Endothelial cell (in vitro differentiated cells): ENCODE data around the gene NKX6-2. TPM values are rescaled to one million over a fixed set of nuclear protein-coding genes. Genes with fewer than 3 reads are reported as not detected.

ENCODE experiments used
- DNase-seq: peaks from one replicate; pipeline ENCODE4 v3.0.0; 2021; ENCODE audit warnings: low spot score
- H3K27ac Mint-ChIP-seq: one replicate; pipeline ENCODE4 v1.8.0; 2021; ENCODE audit warnings: mixed read lengths, inconsistent platforms; ENCODE audit not compliant: unreplicated experiment
- H3K27me3 Mint-ChIP-seq: one replicate; pipeline ENCODE4 v1.8.0; 2021; ENCODE audit warnings: mild to moderate bottlenecking, moderate library complexity, mixed read lengths, inconsistent platforms; ENCODE audit not compliant: unreplicated experiment
- H3K36me3 Mint-ChIP-seq: one replicate; pipeline ENCODE4 v1.8.0; 2021; ENCODE audit warnings: mild to moderate bottlenecking, low read depth, mixed read lengths, inconsistent platforms; ENCODE audit not compliant: unreplicated experiment
- H3K4me1 Mint-ChIP-seq: one replicate; pipeline ENCODE4 v1.8.0; 2021; ENCODE audit warnings: mild to moderate bottlenecking, mixed read lengths, inconsistent platforms; ENCODE audit not compliant: unreplicated experiment
- H3K4me3 Mint-ChIP-seq: one replicate; pipeline ENCODE4 v1.8.0; 2021; ENCODE audit warnings: mild to moderate bottlenecking, mixed read lengths, inconsistent platforms; ENCODE audit not compliant: unreplicated experiment
- H3K9me3 Mint-ChIP-seq: one replicate; pipeline ENCODE4 v1.8.0; 2021; ENCODE audit warnings: mixed read lengths, inconsistent platforms; ENCODE audit not compliant: unreplicated experiment
- total RNA-seq: library from RNA; stranded (reverse); fragmentation: NEBNext Ultra II Directional; extraction: Animal tissue kit (Norgen Biotek cat#: 25700); gene quantifications from one replicate; pipeline ENCODE4 v1.2.1, GENCODE V29; 2021; ENCODE audit not compliant: unreplicated experiment
- TF ChIP-seq, protein P1 (sequence below): fragments of 200-600 bp; sonication (generic); IDR thresholded peaks from one replicate; pipeline ENCODE4 v1.5.0; 2021; ENCODE audit warnings: antibody characterized with exemption; ENCODE audit not compliant: unreplicated experiment

Gene NKX6-2
- total RNA-seq, 1 donor from 2014 or later, result not detected

DNA sequence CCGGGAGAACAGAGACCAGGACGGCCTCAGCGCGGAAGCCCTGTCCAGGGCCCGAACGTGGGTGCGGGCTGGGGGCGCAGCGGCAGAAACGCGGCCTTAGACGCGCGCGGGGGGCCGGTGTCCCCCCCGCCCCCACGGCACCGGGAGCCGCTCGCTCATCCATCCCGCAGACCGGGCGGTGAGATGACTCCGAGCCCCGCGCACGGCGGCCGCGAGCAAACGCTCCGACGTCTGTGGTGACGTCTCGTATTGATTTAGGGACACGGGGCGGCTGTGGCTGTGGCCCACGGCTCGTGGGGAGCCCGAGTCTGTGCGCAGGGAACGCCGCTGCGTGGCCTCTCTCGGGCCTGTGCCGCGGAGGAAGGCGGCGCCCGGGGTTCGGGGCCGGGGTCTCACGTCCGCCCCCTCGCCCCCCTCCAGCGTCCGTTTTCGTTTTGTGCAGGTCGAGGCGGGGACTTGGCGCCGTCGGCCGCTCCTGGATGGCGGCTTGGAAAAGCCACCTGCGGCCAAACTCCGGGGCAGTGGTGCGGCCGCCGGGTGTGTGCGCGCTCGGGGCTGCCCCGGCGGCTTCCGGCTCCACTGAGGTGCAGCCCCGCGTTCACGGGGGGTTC, 1.0 kb upstream of the NKX6-2 start:
- H3K27me3 Mint-ChIP-seq, result peaks cover 12% of the 10 kb centered on the region
- no peak for DNase-seq
- H3K9me3 Mint-ChIP-seq, result no peaks in the 10 kb centered on the region
- H3K4me1 Mint-ChIP-seq, result peaks cover 2% of the 10 kb centered on the region
- no peak overlapping the region for H3K27ac Mint-ChIP-seq
- TF ChIP-seq, protein P1, sequence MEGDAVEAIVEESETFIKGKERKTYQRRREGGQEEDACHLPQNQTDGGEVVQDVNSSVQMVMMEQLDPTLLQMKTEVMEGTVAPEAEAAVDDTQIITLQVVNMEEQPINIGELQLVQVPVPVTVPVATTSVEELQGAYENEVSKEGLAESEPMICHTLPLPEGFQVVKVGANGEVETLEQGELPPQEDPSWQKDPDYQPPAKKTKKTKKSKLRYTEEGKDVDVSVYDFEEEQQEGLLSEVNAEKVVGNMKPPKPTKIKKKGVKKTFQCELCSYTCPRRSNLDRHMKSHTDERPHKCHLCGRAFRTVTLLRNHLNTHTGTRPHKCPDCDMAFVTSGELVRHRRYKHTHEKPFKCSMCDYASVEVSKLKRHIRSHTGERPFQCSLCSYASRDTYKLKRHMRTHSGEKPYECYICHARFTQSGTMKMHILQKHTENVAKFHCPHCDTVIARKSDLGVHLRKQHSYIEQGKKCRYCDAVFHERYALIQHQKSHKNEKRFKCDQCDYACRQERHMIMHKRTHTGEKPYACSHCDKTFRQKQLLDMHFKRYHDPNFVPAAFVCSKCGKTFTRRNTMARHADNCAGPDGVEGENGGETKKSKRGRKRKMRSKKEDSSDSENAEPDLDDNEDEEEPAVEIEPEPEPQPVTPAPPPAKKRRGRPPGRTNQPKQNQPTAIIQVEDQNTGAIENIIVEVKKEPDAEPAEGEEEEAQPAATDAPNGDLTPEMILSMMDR, result no peak
- no peak overlapping the region for H3K4me3 Mint-ChIP-seq
- peaks cover 16% of the 10 kb centered on the region for H3K36me3 Mint-ChIP-seq

DNA sequence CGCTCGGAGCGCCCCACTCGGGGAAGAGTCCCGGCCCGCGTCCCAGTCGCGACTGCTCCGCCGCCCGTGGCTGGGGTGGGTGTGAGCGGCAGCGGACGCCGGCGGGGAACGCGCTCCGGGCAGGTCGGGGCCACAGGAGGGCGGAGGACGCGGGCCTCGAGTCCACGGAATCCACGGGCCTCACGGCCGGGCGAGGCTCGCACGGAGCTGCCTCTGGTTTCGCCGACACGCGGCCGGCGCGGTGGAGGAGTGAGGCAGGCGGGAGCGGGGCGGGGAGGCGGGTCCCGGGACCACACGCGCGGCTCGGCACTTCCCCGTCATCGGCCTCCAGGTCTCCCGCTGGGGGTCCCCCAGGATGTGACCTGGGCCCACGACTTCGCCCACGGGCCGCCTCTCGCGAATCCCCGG, 533 bp upstream of the NKX6-2 start:
- TF ChIP-seq, protein P1, result no peak
- H3K4me3 Mint-ChIP-seq, result no peak overlapping the region
- H3K27me3 Mint-ChIP-seq, result peaks cover 15% of the 10 kb centered on the region
- no peak overlapping the region for H3K27ac Mint-ChIP-seq
- peaks cover 20% of the 10 kb centered on the region for H3K36me3 Mint-ChIP-seq
- peaks cover 2% of the 10 kb centered on the region for H3K4me1 Mint-ChIP-seq
- no peaks in the 10 kb centered on the region for H3K9me3 Mint-ChIP-seq
- no peak for DNase-seq

DNA sequence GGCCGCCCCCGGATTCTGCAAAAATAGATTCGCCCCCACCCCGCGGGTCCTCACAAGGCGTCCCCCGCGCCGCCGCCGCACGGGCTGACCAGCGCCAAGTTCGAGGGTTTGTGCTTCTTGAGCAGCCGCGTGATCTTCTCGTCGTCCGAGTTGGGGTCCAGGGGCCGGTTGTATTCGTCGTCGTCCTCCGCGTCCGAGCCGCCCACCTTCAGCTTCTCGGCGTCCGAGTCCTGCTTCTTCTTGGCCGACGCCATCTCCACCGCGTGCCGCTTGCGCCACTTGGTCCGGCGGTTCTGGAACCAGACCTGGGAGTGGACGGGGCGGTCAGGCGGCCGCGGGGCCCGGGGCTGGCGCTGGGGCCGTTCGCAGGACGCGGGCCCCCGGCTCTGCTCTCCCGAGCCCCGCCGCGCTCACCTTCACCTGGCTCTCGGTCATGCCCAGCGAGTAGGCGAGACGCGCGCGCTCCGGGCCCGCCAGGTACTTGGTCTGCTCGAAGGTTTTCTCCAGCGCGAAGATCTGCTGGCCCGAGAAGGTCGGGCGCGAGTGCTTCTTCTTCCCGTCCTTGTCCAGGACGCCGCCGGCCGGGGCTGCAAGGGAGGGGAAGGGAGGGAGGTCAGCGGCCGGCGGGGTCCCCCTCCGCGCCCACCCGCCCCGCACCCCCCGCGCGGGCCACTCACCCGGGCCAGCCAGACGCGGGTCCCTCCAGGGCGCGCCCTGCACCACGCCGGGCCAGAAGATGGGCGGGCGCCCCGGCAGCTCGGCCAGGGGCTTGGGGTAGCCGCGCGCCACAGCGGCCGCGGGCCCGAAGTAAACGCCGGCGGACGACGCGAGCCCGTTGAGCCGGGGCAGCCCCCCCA, 853 bp downstream of the NKX6-2 start:
- peak; percentile 29 for DNase-seq
- TF ChIP-seq, protein P1, result no peak
- Mint-ChIP-seq H3K27ac (no peak overlapping the region), H3K27me3 (peaks cover 12% of the 10 kb centered on the region), H3K4me1 (peaks cover 2% of the 10 kb centered on the region), H3K4me3 (no peak overlapping the region), H3K9me3 (no peaks in the 10 kb centered on the region), H3K36me3 (peaks cover 21% of the 10 kb centered on the region)

DNA sequence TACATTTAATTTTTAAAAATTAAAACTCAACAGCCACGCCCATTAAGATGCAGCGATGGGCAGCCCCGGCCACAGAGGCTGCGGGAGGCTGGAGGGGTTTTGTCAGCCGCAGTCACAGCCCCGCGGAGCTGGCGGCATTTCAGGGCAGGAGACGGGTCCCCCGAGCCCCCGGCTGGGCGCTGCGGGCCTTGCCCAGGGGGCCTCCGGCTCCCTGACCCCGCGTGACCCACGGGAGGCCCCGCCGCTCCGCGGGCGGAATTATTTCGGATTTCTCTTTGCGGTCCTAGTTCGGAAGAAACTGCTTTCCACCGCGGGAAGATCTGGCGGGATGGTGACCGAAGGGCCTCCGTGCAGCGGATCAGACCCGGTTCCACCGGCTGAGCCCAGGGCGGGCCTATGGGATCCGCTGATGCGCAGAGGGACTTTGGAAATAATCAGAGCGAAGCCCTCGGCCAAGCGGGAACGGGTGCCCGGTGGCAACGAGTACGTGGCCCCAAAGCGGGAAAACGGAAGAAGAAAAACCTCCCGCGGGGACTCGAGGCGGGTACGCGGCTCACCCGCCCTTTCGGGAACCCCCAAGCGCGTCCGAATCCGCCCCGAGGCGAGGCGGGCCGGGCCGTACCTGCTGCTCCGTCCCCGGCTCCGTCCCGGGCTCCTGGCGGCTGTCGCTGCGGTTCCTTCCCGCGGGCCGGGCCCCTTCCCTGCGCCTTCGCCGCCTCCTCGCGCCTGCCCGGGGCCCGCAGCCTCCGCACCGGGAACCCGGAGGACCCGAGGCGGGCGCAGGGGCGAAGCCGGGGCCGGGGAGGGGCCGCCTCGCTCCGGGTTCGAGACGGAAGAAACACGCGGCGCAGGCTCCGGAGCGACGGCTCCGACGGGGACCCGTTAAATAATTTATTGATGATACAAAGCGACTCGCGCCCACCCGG, 1.7 kb downstream of the NKX6-2 start:
- Mint-ChIP-seq H3K27ac (no peak overlapping the region), H3K27me3 (peaks cover 9% of the 10 kb centered on the region), H3K4me1 (peaks cover 2% of the 10 kb centered on the region), H3K9me3 (no peaks in the 10 kb centered on the region), H3K36me3 (peaks cover 25% of the 10 kb centered on the region), H3K4me3 (no peak overlapping the region)
- TF ChIP-seq, protein P1, result no peak
- no peak for DNase-seq
